Central memory CD4-positive, alpha-beta T cell (primary cell): Measurements from ENCODE around the gene DMD.

Experiments
- DNase-seq: peaks from one replicate; pipeline ENCODE4 v3.0.0; 2022

Gene DMD

DNA sequence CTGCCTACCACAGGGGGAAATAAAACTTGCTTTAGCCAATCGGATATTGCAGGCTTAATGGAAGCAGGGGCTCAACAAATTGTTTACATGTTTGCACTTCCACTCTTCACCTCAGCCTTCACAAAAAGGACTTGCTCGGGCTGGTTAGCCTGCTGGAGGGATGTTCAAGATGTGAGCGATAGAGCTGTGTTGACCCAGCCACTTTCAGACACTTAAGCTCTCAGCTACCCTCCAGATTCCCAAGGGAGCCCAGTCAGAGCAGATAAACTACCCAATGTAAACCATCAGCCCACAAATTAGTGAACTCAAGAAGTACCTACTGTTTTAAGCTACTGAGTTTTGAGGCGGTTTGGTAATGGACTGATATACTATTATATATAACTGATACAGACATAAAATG, 1631.1 kb downstream of the DMD start:
- DNase-seq = no peak

DNA sequence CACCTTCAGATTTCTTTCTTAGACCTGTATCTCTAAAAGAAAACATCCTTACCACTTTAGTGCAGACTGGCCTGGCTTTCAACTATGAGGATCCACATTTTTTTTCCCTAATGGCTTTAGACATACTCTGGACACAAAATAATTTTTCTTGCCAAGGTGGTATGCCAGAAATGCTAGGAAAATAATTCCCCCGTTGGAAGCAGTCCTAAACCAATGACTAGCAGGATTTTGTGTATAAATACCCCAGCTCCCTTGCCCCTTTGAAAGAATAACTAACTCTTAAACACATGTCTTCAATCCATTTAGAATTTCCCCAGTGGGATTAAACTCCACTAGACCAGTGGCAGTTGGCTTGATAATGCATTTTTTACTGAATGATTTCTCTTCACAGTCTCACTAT, 1639.0 kb downstream of the DMD start:
- DNase-seq = no peak

GRCh38 chrX:31570658-31571057, 1640.7 kb downstream of the DMD start:
- DNase-seq = no peak

DNA sequence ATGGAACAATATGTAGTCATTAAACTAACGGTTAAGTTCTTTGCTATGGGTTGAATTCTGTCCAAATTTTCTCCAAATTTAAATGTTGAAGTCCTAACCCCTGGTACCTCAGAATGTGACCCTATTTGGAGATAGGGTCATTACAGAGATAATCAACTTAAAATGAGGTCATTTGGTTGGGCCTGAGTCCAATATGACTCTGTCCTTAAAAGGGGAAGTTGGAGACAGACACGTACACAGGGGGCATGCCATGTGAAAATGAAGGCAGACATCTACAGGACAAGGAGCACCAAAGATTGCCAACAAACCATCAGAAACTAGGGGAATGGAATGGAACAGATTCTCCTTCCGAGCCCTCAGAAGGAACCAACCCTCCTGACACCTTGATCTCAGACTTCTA, 1647.6 kb downstream of the DMD start:
- DNase-seq = no peak

DNA sequence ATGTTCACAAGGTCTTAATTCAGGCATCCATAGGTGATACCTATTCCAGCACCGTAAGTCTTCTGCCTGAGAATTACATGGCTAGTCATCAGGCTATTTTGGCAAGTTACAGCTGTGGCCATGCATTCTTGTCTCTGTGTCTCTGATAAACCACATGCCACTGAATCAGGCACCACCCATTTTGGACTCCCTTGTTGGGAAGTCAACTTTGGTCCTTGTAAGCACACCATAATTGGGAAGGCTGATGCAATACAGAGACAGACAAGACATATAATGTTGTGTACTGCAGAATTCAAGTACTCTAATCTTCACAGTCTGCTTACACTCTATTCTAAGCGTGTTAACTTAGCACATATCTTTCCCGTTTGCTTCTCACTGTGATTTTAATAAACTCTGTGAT, 1655.8 kb downstream of the DMD start:
- no peak for DNase-seq

- DNase-seq = no peak
These were observed 1659.4 kb downstream of the DMD start for GRCh38 chrX:31551913-31552312.

GRCh38 chrX:31550158-31550557, 1661.2 kb downstream of the DMD start:
- no peak for DNase-seq

GRCh38 chrX:31547816-31548215, 1663.5 kb downstream of the DMD start:
- no peak for DNase-seq

DNA sequence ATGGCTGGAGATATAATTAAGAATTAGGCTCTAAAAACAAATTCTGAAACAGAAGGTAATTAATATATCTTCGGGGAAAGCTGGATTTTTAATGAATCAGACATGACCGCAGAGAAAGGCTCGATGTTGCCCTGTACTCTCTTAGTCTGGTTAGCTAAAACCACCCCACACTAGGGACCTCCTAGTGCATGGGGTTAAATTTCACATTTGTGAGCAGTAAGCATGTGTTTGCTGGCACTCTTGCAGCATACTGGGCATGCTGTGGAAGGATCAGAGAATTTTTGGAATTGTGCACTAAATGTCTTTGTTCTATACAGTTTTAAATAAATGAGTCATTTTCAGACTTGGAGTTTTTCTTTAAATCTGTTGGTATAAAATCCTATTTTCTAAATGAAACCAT, 1663.9 kb downstream of the DMD start:
- no peak for DNase-seq

GRCh38 chrX:31546126-31546525, 1665.2 kb downstream of the DMD start:
- no peak for DNase-seq

GRCh38 chrX:31545726-31546125, 1665.6 kb downstream of the DMD start:
- DNase-seq = no peak

DNA sequence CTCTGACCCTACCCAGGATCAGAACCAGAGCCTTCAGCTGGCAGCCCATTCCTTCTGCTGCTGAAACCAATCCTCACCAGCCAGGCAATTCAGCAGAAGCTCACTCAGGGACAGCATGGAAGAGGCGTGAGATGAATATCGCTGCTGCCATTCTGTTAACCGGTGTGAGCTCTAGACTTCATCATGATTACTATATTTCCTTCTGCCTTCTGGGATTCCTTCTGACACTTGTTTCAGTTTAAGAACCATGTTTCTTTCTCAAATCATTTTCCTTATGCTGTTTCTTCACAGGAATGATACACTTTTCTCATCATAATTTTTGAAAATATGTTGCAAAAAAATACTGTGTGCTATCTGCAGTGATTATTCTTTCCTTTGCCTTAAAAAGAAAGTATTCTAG, 1666.2 kb downstream of the DMD start:
- no peak for DNase-seq

GRCh38 chrX:31543634-31544033, 1667.7 kb downstream of the DMD start:
- DNase-seq = no peak

DNA sequence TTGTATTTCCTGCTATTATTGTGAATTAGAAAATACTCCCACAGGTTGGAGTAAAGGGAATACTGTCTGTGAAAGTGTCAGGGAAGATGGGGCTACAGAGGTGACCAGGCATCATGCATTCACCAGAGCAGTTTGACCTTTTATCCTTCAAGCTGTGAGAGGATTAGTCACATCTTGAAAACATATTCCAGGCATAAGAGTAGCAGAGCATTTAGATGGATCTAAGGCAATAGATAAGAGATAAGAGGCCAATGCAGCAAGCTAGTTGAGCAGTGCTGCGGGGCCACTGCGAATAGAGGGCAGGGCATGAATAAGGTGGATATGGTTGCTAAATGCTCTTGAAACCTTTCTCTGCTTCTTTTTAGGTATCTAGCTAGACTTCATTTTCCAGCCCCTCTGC, 1668.8 kb downstream of the DMD start:
- DNase-seq = no peak

- DNase-seq = no peak
These were observed 1671.0 kb downstream of the DMD start for GRCh38 chrX:31540313-31540712.

GRCh38 chrX:31527455-31528126, 1683.8 kb downstream of the DMD start:
- DNase-seq = no peak

DNA sequence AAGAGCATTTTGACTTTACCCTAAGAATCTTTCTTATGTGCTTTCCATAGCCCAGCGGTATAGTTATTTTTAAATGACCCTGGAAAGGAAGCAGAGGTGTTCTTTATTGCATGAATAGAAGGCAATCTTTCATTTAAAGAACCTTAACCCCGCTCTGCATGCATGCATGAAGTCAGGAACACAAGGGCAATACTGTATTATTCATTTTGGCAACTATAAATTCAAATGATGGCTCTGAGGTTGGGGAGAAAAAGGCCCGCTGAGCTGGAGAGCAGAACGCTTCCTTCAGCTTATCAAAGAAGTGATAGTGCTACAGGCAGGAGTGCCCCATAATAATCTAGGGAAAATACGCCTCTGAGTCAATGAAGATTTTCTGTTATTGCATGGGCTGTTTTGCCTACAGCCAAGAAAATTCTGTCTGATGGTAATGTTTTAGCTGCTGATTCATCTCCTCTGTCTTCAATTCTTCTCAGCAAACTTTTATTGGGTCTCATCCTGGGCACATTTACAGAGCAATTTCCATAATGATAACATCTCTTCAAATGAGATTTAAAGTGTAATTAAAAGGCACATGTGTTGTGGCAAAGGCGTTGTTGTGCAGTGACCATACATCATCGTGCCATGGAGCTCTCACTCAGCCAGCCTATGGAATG, 1687.3 kb downstream of the DMD start:
- DNase-seq = no peak

DNA sequence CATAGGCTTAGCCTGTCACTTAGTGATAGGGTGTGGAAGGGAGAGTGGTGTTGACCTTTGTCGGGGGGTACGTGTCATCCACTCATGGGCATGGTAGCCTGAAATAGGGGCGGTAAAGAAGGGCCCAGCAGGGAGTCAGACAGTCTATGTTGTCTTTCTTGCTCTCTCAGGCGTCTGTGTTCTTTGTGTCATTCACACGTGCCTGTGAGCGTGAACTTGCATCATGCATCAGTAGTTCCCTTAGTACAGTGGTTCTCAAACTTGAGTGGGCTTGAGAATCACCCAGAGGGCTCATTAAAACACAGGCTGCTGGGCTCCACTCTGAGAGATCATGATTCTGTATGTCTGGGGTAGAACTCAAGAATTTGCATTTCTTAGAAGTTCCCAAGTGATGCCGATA, 1688.6 kb downstream of the DMD start:
- DNase-seq = no peak

GRCh38 chrX:31521941-31522340, 1689.4 kb downstream of the DMD start:
- DNase-seq = no peak

- DNase-seq = no peak
These were observed 1694.8 kb downstream of the DMD start for GRCh38 chrX:31516527-31516926.

DNA sequence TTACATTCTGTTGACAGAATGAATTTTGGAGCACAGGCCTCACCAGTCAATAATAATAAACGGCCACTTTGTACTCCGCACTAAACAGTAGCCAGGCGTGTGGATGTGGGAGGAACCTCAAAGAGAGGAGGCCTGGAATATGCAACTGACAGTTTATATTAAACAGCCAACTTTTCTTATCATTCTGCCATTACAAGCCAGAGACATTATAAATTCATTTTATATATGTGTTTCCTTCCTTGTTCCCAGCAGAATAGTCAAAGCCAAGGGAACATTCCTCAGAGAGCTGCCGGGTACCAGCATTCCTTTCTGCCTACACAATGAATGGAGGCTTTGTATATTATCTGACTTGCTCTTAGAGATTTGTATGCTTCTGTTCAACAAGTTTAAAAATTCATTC, 1703.0 kb downstream of the DMD start:
- no peak for DNase-seq

GRCh38 chrX:31506928-31507327, 1704.4 kb downstream of the DMD start:
- DNase-seq = no peak

DNA sequence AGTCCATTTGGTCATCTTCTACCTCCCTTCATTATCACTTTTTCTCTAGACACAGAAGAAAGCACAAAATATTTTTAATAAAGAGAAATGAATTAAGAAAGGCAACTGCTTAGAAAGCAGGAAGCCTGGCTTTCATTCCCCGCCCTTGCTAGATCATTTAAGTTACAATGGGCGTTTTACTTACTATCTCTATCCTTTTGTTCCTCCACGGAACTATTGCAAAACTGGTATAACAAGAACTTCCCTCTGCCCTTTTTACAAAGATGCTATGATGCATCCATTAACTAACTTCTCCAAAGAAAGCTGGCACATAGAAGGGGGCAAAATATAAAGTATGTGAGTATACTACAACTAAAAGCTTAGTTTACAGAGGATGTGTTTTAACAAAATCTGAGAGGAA, 1705.0 kb downstream of the DMD start:
- DNase-seq = no peak

DNA sequence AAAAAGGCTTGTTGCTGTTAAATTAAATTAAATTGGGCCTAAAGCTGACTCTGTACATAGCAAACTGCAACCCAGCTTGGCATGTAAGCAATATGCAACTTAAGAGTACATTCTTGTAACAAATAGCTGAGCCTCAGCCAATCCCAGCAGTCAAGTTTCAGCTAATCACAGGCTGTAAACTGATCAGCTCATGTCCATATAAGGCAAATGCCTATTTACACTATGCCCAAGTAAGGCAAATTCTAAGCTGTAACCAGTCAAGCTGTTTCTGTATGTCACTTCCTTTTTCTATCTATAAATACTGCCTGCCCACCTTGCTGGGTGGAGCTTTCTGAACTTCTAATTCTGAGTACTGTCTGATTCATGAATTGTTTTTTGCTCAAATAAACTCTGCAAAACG, 1710.4 kb downstream of the DMD start:
- DNase-seq = no peak

DNA sequence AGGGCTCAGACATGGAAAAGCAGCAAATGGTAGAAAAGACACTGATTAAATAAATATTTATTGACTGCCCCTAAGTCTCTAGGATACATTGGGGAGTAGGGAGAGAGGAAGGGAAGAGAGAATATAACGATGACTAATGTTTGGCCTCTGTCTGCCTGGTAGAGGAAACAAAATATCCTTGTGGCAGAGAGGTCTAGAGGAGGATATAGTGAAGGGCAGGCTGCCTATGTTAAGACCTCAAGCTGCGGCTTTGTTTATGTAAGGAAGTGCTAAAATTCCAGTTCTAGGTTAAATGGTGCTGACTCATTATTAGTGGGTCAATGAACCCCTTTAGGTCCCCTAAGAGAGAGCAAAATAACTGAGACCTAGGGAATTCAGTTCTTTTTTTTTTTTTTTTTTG, 1712.2 kb downstream of the DMD start:
- no peak for DNase-seq
